ENCODE results near the gene MVD.

- TF ChIP-seq ZKSCAN8 (CRISPR knock-in tag; IDR thresholded peaks at IDR 0.05; ENCODE audit: borderline replicate concordance), result no peak
- TF ChIP-seq CTCF (CRISPR knock-in tag; IDR thresholded peaks at IDR 0.05), result no peak
- TF ChIP-seq SP5 (CRISPR knock-in tag; IDR thresholded peaks at IDR 0.05; ENCODE audit: borderline replicate concordance, low read depth), result no peak
- TF ChIP-seq FOSL2 (CRISPR knock-in tag; IDR thresholded peaks at IDR 0.05), result no peak
- TF ChIP-seq POLR2A (IDR thresholded peaks at IDR 0.05; ENCODE audit: insufficient read depth in 1 of 2, low read depth in 2 of 2, low read length in 2 of 2), result no peak
- no peak for TF ChIP-seq ZNF792 (CRISPR knock-in tag; IDR thresholded peaks at IDR 0.05)
- no peak for TF ChIP-seq RARA (CRISPR knock-in tag; IDR thresholded peaks at IDR 0.05)
- TF ChIP-seq GATA4 (IDR thresholded peaks at IDR 0.05; ENCODE audit: borderline replicate concordance, low read depth), result no peak
These were observed 14.8 kb upstream of the MVD start for GRCh38 chr16:88677721-88678120.

Data from HepG2 (cell line).